Astrocyte of the cerebellum (primary cell): ENCODE data around the gene RBCK1.
"Not testable (repeated sequence)": the region's sequence is repeated elsewhere in the genome, so short reads cannot be mapped to it uniquely, and the experiment has no call there.

ENCODE experiments used
- DNase-seq: peaks from one replicate; pipeline ENCODE4 v3.0.0-alpha.2; 2011; ENCODE audit warnings: low read depth
- H3K4me3 ChIP-seq: 2 replicates; pipeline ENCODE4 v1.5.1; 2011; ENCODE audit warnings: mild to moderate bottlenecking, low read depth, low read length, moderate library complexity
- in situ Hi-C: cut with HindIII; loops from 2 replicates; pipeline ENCODE4 v1.10.0; 2017; ENCODE audit warnings: low sequenced_read_pairs
- TF ChIP-seq, protein P1 (sequence below): IDR thresholded peaks from 2 replicates; pipeline ENCODE4 v1.5.1; 2012; ENCODE audit warnings: low read length, low read depth, moderate library complexity, mild to moderate bottlenecking; ENCODE audit errors: missing control alignments

RBCK1 gene

GRCh38 chr20:391041-391711, 16.9 kb upstream of the RBCK1 start:
- no peak for DNase-seq
- in situ Hi-C loops: no loop called here
- H3K4me3 ChIP-seq: no peak overlapping the region
- TF ChIP-seq, protein P1, sequence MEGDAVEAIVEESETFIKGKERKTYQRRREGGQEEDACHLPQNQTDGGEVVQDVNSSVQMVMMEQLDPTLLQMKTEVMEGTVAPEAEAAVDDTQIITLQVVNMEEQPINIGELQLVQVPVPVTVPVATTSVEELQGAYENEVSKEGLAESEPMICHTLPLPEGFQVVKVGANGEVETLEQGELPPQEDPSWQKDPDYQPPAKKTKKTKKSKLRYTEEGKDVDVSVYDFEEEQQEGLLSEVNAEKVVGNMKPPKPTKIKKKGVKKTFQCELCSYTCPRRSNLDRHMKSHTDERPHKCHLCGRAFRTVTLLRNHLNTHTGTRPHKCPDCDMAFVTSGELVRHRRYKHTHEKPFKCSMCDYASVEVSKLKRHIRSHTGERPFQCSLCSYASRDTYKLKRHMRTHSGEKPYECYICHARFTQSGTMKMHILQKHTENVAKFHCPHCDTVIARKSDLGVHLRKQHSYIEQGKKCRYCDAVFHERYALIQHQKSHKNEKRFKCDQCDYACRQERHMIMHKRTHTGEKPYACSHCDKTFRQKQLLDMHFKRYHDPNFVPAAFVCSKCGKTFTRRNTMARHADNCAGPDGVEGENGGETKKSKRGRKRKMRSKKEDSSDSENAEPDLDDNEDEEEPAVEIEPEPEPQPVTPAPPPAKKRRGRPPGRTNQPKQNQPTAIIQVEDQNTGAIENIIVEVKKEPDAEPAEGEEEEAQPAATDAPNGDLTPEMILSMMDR: no peak

DNA sequence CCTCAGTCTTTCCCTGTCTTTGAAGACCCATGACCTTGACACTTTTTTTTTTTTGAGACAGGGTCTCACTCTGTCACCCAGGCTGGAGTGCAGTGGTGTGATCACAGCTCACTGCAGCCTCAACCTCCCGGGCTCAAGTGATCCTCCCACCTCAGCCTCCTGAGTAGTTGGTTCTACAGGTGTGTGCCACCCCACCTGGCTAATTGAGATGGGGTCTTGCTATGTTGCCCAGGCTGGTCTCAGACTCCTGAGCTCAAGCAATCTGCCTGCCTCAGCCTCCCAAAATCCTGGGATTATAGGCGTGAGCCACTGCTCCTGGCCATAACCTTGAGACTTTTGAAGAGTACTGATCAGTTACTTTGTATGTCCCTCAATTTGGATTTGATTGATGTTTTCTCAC, 14.8 kb upstream of the RBCK1 start:
- H3K4me3 ChIP-seq, in situ Hi-C loops, DNase-seq: not testable (repeated sequence)

GRCh38 chr20:396252-396618, 11.9 kb upstream of the RBCK1 start:
- TF ChIP-seq, protein P1: no peak
- in situ Hi-C loops: no loop called here
- no peak for DNase-seq
- no peak overlapping the region for H3K4me3 ChIP-seq

DNA sequence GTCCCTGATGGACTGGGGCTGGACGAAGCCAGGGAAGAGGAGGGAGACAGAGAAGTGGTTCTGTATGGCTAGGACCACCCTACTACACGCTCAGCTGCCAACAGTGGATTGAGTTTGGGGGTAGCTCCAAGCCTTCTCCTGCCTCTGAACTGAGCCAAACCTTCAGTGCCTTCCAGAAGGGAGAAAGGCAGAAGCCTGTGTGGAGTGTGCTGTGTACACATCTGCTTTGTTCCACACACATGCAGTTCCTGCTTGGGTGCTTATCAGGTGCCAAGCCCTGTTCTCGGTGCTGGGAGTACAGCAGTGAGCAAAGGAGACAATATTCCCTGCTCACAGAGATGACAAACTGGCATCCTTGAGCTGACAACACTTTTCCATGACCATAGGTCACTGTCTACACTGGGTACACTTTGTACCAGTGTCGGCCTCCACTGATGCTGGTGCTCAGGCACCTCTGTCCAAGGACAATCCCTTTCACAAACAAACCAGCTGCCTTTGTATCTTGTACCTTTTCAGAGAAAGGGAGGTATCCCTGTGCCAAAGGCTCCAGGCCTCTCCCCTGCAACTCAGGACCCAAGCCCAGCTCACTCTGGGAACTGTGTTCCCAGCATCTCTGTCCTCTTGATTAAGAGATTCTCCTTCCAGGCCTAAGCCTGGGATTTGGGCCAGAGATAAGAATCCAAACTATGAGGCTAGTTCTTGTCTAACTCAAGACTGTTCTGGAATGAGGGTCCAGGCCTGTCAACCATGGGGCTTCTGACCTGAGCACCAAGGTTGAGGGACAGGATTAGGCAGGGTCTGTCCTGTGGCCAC, 11.3 kb upstream of the RBCK1 start:
- TF ChIP-seq, protein P1: no peak
- H3K4me3 ChIP-seq: no peak overlapping the region
- no peak for DNase-seq
- in situ Hi-C loops: no loop called here

DNA sequence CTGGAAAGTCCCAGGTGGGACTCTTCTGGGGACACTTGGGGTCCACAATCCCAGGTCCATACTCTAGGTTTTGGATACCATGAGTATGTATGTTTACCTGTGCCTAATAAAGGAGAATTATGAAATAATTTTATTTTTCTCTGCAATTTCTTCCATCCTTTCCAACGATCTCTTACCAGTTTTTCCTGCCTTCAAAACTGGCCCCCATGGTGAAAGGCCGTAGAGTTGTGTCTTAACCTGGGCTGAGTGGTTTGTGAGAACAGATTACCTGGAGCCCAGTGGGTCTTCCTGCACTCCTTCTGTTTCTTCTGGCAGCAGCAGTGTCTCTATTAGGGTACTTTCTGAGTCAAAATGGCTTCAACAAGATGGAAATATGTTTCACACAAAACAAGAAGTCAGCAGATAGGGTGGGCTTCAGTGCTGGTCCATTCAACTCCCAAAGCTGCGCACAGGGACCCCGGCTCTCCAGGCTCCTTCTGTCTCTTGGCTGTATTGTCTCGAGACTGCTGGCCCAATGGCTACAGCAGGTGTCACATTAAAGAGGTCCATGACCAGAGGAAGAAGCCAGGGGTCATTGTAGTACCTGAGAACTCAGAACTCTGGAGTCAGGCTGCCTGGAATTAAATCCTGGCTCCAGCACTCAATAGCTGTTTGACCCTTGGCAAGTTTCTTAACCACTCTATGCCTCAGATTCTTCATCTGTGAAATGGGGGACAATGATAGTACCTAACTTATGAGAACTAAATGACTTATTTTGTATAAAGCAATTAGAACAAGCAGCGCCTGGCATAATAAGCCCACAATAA, 10.5 kb upstream of the RBCK1 start:
- TF ChIP-seq, protein P1: no peak
- no peak for DNase-seq
- in situ Hi-C loops: no loop called here
- H3K4me3 ChIP-seq: no peak overlapping the region

- no peak overlapping the region for H3K4me3 ChIP-seq
- TF ChIP-seq, protein P1: no peak
- in situ Hi-C loops: no loop called here
- DNase-seq: no peak
Observed at GRCh38 chr20:399182-399707, 8.9 kb upstream of the RBCK1 start.
